NCI-H345 treated with DMSO at 0.1 percent for 48 hours (cell line): ENCODE data around the gene CTSV.
A peak's percentile ranks its signal among the peaks of the same experiment; 100 is the strongest.
"Not testable (repeated sequence)": the region's sequence is repeated elsewhere in the genome, so short reads cannot be mapped to it uniquely, and the experiment has no call there.

Experiments used
- DNase-seq: peaks from one replicate; lab custom pipeline; 2025; ENCODE audit not compliant: unreplicated experiment; lab: John Stamatoyannopoulos, UW

The CTSV gene

GRCh38 chr9:97045300-97045699, 6.4 kb upstream of the CTSV start:
- no peak for DNase-seq

- no peak for DNase-seq
Measured at GRCh38 chr9:97041898-97042297, 3.0 kb upstream of the CTSV start.

- no peak for DNase-seq
Measured at GRCh38 chr9:97039514-97039860, 545 bp upstream of the CTSV start.

GRCh38 chr9:97023505-97023904, 15.4 kb downstream of the CTSV start:
- not testable (repeated sequence) for DNase-seq

- DNase-seq: peak; percentile 73
Measured at GRCh38 chr9:97013151-97014132, 25.5 kb downstream of the CTSV start.

- not testable (repeated sequence) for DNase-seq
Measured at GRCh38 chr9:97012617-97013016, 26.3 kb downstream of the CTSV start.

- not testable (repeated sequence) for DNase-seq
Measured at GRCh38 chr9:97002195-97002594, 36.7 kb downstream of the CTSV start.

GRCh38 chr9:97001338-97001737, 37.6 kb downstream of the CTSV start:
- not testable (repeated sequence) for DNase-seq

GRCh38 chr9:97000139-97000787, 38.7 kb downstream of the CTSV start:
- not testable (repeated sequence) for DNase-seq

- not testable (repeated sequence) for DNase-seq
Measured at GRCh38 chr9:96999733-97000132, 39.2 kb downstream of the CTSV start.

- DNase-seq: not testable (repeated sequence)
Measured at GRCh38 chr9:96997009-96997701, 41.8 kb downstream of the CTSV start.

- DNase-seq: not testable (repeated sequence)
Measured at GRCh38 chr9:96994531-96995016, 44.4 kb downstream of the CTSV start.

GRCh38 chr9:96992303-96992702, 46.6 kb downstream of the CTSV start:
- DNase-seq: not testable (repeated sequence)

GRCh38 chr9:96989747-96990318, 49.1 kb downstream of the CTSV start:
- not testable (repeated sequence) for DNase-seq

GRCh38 chr9:96984887-96985286, 54.1 kb downstream of the CTSV start:
- DNase-seq: not testable (repeated sequence)

GRCh38 chr9:96984139-96984538, 54.8 kb downstream of the CTSV start:
- DNase-seq: not testable (repeated sequence)

- not testable (repeated sequence) for DNase-seq
Measured at GRCh38 chr9:96983496-96984122, 55.3 kb downstream of the CTSV start.
